SKM-1 treated with dmso at 0.1 percent for 144 hours (cell line): ENCODE data around the gene TNKS1BP1.

ENCODE experiments used
- DNase-seq: peaks from one replicate; lab custom pipeline; 2025; ENCODE audit not compliant: unreplicated experiment; lab: John Stamatoyannopoulos, UW

Gene TNKS1BP1

DNA sequence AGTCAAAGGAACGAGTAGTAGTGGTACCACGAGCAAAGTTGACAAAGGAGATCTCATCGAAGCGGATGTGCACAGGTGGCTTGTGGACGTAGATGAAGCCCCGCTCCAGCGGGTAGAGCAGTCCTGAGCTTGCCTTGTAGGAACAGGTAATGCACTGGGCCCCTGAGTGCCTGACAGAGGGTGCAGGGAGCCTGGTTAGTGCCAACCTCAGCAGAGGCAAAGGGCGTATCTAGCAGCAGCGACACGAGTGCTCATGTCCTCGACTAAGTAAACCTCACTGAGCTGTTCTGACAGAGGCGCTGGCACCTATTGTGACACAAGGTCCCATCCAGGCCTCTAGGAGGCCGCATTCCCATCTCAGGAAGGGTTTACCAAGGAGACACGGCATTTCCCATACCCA, 7.0 kb upstream of the TNKS1BP1 start:
- DNase-seq: no peak

DNA sequence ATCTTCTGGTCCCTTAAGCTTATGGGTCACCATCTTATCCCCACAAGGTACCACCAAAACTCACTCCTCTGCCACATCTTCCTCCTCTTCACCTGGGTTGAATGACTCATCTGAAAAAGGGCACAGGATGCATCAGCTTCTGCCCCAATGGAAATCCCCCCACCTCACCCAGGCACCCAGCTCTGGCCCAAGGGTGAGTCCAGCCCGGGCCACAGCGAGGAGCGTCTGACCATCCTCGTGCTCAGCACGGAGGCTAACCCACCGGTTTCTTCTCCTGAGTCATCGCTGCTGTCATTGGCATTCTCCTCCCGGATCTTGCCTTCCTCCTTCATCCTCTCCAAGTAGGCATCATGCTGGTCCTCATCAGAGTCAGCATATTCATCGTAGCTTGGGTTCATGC, 5.3 kb upstream of the TNKS1BP1 start:
- DNase-seq: no peak

DNA sequence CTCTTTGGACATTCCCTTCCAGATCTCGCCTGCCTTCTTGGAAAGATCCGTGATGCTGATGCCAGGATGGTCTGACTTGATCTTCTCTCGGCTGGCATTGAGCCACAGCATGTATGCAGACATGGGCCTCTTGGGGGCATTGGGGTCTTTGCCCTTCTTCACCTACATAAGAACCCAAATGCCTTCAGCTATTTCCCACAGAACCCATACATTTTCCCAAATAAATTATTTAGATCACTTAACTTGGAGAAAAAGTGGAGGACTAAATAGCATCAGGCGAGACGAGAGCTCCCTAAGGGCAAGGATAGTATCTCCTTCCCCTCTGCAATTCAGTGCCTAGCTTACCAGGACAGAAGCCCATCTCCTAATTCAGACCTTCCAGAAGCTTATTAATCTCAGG, 3.0 kb upstream of the TNKS1BP1 start:
- DNase-seq: no peak

DNA sequence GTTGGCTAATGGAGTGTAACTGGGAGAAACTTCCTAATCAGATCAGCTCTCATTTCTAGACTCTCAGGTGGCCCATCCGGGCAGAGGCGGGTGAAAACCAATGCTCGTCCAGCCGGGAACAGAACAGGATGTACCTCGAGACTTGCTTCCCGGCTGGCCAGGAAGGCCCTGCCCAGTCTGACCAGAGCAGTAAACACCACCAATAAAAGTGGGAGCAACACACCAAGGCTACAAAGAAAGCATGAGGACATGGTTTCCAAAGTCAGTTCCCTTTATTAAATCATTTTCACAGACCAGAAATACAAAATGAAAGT, 940 bp upstream of the TNKS1BP1 start:
- DNase-seq: no peak

DNA sequence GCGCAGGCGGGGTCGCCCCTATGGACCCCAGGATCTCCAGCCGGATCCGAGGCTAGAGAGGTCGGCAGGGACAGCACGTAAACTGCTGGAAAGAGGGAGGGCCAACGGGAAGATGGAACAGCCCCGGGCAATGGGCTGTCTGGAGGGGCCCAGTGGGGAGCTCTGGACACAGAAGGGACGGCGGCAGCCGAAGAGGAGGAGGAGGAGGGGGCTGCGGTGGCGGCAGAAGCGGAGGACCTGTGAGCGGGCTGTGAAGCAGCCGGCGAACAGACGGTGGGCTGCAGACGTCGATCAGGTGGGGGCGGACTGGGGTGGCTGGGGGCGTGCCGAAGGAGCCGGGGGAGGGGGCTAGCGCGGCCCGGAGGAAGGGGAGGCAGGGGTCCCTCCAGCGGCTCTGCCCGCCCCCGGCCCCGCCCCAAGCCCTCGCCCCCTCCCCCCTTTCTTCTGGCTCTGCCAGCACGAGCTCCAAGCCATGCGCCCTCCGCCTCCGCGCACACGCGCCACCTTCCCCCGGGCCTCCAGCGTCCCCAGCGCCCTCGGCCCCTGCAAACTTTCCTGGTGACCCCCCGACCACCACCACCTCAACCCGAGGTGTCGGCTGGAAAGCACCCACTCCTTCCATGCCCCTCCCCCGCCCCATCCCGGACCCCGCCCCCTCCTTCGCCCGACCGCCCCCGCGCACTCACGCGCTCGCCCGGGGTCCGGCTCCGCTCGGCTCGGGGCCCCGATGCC, 432 bp downstream of the TNKS1BP1 start:
- DNase-seq: no peak

DNA sequence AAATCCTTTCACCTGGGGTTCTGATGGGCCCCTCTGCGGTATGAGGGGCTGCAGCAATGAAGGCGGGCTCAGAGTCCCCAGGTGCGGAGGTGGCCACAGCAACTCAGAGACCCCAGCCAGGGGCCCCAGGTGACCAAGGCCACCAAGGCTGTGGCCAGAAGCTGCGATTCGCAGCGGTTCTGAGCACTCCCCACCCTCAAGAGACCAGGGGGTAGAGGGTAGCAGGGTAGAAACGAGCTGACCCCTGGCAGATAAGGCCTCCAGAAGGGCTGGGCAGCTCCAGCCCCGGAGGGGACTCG, 948 bp downstream of the TNKS1BP1 start:
- DNase-seq: no peak

DNA sequence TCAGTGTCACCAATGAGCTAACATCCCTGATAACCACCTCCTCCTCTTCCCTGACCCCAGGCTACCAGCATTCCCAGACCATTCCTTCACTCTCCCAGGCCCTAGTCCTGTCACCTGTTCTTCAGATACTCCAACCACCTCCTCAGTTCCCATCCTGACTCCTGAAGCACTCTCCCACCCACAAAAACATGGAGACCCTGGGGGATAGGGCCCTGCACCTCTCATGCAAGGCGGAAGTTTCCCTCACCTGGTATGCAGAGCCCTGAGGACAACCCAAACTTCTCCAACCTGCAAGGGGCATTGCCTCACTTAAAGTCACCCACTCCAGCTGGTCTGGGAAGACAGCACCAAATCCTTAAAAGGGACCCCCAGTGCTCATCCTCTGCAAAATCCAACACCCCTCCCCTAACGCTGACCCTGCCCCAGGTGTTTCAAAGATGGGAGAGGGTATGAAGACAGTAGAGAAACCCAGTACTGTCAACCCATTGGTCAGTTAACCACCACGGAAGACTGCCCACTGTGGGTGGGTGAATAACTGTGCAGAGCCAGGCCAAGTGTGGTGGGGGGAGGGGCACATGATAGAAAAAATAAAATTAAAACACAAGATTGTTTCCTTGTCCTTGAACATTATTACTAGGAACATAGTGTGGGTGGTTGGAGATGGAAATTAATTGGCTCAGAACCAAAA, 1.4 kb downstream of the TNKS1BP1 start:
- DNase-seq: no peak

DNA sequence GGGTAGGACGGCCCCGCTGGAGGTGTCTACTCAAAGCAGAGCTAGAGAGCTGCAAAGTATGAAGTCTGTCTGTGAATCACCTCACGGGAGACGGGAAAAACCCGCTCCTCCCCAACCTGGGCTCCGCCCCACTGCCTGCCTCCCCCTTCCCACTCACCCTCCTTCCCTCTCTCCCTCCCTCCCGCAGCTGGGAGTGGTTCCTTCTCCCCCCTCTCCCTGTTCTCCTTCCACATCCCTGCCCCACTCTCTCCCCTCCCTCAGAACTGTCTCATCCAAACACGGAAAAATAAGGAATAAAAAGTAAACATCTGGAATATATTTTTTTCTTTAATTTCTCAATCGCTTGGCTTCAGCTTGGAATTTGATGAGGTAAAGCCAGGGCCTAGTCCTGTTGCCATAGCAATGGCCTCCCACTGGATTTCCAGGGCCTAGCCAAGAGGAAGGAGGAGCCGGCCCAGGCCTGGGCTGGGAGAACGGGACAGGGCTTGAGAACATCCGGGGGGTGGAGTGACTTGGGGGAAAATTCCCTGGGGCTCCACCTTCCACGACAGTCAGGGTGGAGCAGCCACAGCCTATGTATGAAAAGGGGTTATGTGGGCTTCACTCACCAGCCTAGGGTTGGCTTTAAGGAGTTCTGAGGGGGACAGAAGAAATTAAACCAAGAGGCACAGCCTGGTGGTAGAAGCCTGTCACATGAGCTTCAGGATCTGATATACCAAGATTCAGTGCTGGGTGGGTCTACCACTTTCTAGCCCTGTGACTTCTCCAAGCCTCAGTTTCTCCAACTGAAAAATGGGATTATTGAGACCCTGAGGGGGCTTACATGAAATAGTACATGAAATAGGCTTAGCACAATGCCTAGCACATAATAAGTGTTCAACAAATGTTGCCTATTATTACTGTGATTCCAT, 2.2 kb downstream of the TNKS1BP1 start:
- no peak for DNase-seq

DNA sequence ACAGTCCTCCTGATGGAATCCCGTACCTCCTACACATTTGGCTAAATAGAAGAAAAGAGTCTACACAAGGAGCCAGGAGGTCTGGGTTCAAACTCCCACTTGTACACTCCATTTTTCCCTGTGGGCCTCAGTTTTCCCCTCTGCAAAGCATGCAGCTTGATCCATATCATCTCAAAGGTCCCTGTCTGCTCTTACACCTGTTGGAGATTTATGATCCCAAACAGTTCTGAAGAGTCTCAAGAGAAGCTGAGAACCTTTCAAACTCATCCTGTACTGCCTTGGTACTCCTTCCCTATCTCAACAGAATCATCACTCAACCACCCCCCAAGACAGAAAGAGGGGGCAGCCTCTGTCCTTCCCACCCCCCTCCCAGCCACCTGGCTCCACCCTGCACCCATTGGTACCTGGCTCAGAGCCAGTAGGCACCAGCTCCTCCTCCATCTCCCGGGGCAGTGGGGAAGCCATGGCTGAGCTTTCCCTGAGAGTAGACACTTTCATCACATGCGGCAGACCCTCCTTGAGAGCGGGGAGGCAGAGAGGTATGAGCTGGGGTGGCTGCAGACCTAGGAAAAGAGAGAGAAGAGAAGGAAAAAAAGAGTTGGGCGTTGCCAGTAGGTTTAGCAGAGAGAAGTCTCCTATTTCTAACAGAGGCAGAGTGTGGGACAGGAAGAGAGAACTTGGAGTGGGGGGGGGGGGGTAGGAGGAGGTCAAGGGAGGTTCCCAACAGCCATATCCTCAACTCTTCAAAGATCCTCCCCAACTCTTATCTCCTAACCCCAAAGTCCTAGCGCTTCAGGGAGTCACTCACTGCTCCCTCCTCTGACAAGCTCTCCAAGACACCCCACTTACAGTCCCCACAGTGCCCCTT, 3.1 kb downstream of the TNKS1BP1 start:
- DNase-seq: no peak

DNA sequence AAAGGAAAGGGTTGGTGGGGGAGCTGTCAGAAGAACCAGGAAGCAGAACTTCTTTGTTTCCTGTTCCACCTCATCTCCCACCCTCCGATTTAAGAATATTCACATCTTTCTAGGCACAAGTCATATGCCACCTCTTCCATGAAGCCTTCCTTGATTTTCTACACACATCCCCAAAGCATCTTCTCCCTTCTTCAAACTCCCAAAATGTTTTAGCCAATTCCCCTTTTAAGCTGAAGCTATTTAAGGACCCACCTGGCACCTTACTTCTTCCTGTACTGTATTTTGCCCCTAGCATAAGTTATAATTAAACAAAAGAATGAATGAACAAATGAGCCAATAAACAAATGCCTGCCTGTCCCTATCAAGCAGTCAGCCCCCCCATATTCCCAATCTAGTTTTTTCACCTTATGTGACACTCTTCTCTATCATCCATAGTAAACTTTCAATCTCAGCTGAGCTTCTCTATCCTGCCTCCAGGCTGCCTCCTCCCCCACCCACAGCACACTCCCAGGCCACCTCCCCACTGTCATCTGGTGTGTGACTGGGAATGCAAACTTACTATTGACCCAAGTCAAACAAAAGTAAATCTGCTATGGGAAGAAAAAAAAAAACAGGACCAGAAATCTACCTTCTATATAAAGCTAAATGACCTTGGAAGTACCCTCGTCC, 3.9 kb downstream of the TNKS1BP1 start:
- DNase-seq: no peak

DNA sequence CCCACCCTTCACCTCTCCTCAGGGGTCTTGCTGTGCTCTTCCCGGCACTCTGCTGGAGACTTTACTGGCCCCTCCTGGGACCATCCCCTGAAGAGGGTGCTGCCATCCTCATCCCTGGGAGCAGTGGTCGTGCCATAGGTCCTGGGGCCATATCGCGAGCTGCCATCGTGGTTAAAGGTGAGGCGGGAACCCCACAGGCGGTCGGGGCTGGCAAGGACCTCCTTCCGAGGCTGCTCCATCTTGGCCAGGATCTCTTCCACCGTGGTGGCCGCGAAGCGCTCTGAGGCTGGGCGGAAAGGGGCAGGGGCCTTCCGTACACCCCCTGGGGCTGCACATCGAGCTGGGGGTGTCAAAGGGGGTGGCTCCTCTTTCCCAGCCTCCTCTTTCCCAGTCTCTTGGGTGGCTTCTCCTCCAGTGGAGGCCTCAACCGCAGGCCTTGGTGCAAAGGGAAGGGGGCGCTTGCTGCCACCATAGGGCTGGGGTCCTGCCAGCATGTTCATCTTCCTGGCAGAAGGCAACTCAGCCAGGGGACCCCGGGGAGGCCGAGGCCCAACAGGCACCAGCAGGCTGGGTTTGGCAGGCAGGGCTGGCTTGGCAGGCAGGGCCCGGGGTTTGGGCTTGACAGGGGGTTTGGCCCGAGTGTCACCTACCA, 4.6 kb downstream of the TNKS1BP1 start:
- no peak for DNase-seq

DNA sequence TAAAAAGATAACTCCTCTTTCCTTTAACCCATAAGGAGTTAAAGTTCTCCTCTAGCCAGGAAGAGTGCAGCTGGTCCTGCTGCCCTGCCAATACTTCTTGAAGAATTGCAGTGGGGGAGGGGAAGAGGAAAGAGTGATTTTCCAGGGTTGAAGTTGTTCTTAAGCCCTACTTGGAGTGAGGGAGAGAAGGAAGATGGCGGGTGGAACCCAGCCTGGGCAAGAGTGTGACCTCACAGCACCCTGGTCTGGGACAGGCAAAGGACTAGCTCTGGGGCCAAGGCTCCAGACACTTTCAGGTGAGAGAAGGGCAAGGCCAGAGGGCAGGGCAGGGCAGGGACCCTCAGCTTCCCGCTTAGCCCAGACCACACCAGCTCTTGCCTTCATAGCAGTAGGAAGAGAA, 6.6 kb downstream of the TNKS1BP1 start:
- no peak for DNase-seq

DNA sequence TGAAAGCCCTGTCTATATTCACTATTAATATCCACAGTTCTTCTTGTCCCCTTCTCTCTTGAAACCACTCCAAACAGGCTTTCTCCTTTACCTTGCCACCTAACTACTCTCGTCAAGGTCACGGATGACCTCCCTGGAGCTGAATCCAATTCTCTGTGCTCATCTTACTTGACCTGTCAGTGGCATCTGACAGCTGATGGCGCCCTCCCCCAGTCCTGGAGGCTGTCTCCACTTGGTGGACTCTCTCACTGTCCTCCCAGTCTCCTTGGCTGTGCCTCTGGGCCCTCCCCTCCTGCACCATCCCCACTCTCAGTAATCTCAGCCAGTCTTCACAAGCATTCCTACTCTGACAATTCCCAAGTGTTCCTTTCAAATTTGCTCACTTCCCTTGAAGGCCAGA, 8.7 kb downstream of the TNKS1BP1 start:
- DNase-seq: no peak

DNA sequence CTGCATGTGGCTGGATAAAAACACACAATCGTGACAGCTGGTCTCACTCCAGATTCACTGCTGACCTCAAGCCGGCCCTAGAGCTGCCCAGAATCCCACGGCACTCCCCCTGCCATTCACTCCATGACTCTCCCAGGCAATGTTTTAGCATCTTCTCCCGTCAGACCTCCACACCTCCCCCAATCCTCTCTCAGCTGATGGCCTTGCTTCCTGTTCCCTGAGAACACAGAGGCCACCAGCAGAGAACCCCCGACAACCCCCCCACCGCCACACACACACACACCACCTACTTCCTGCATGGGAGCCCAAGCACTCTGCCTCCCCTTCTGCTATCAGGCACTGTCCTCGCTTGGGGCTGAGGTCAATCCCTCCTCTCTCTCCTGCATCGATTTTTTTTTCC, 9.3 kb downstream of the TNKS1BP1 start:
- no peak for DNase-seq

DNA sequence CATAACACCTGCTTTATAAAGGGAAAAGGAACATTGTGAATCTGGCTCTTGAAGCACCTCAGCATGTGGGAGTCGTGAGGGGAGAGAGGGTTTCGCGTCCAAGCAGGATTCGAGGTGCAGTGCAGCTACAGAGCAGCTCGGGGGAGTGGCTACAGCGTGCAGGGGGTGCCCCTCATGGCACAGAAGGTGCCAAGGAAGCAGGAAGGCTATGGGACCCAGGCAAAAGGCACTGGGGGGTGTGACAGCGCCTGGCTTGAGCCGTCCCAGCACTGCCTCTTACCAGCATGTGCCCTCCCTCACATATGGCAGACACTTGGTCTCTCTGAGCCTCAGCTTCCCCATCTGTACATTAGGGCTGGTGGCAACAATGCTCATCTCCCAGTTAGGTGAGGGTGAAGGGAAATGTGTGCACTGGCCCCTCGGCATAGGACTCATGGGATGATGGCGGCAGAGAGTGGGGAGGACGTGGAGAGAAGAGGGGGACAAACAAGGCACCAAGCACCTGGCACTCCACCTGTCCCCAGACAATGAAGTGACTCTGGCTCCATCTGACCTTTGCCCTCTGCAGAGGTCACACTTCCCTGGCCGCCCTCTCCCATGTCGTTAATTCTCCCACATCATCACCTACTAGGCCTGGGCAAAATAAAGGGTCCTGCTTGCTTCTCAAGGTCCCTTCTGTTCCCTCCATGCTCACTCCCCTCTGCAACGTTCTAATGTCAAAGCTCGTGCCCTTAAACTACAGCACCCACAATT, 10.4 kb downstream of the TNKS1BP1 start:
- DNase-seq: no peak

DNA sequence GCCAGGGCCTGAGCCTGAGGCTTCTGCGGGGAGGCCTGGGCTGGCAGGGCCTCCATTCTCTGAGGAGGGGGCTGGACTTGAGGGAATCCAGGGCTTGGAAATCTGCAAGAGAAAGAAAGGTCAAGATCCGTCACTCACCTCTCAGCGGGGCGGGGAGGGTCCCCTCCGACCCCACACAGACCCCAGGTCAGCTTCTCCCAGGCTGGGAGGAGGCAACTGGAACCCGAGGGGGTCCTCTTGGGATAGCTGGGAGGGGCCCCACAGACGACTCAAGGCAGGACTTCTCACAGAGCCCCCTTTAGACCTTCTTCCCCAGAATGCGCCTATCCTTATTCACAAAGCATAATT, 11.0 kb downstream of the TNKS1BP1 start:
- DNase-seq: no peak

DNA sequence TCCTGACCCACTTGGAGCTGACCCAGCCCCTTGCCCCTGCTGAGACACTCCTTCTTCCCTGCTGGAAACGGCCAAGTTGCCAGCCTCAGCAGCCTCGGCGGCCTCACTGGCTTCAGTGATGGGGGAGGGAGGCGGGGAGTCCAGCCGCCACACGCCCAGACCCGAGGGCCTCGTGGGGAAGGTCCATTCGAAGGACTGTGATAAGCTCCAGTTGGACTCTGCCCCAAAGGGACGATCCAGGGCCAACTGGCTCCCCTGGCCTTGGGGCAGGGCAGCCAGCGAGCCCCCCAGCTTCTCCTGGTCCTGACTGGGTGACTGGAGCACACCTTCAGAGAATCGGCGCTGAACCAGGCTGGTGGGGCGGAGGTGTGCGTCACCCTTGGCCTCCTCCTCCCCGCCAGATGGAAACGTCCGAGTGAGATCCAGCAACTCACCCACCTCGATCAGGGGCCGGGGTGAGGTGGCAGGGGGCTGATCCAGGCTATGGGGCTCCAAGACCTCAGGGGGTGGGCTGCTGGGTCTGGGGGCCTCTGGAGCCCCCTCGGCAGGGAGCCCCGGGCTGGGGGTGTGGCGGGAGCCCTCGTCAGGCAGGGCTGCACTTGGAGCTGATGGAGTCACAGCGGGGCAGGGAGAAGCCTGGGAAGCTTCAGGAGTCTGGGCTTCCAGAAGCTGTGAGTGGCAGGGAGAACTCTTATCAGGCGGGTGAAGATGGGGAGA, 11.5 kb downstream of the TNKS1BP1 start:
- DNase-seq: no peak

DNA sequence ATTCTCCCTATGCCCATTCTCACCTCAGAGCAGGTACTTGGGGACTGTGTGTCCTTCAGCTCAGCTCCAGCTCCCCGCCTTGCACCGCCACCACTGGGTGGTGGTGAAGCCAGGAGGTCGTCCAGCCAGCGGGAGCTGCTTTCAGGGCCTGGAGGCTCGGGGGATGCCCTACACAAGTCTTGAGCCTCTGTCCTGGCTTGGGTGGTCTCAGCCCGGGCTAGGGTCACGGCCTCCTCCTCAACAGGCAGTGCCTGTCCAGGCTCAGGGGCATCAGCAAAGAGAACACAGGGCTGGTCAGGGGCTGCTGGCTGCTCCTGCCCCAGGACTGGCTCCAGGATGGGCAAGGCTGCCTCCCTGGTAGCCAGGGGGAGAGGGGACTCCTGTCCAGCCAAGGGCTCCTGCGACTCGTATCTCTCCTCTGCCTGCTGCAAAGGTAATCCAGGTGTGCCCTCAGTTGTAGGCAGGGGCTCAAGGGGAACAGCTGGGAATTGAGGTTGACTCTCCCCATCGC, 12.2 kb downstream of the TNKS1BP1 start:
- no peak for DNase-seq
